Measurements from ENCODE around the gene INPP4B.

Gene INPP4B

GRCh38 chr4:142098900-142099545, 747.1 kb downstream of the INPP4B start:
- H2AFZ ChIP-seq (ENCODE audit: low read depth, low read length), result no peak overlapping the region
- no peak overlapping the region for H3K4me3 ChIP-seq (ENCODE audit: low read length)
- no peaks in the 10 kb centered on the region for H3K9me3 ChIP-seq (ENCODE audit: low read length)
- H3K27me3 ChIP-seq (ENCODE audit: insufficient read depth, low read length), result no peaks in the 10 kb centered on the region
- peaks cover 2% of the 10 kb centered on the region for H3K4me1 ChIP-seq (ENCODE audit: insufficient read depth, low read length)
- H3K36me3 ChIP-seq (ENCODE audit: insufficient read depth, low read length), result no peaks in the 10 kb centered on the region

- H3K9me3 ChIP-seq (ENCODE audit: low read length), result no peaks in the 10 kb centered on the region
- no peaks in the 10 kb centered on the region for H3K27me3 ChIP-seq (ENCODE audit: insufficient read depth, low read length)
- H3K4me3 ChIP-seq (ENCODE audit: low read length), result no peak overlapping the region
- peaks cover 2% of the 10 kb centered on the region for H3K4me1 ChIP-seq (ENCODE audit: insufficient read depth, low read length)
- H2AFZ ChIP-seq (ENCODE audit: low read depth, low read length), result no peak overlapping the region
- H3K36me3 ChIP-seq (ENCODE audit: insufficient read depth, low read length), result no peaks in the 10 kb centered on the region
Observed at GRCh38 chr4:142098380-142098779, 747.7 kb downstream of the INPP4B start.

GRCh38 chr4:142097015-142097414, 749.1 kb downstream of the INPP4B start:
- Histone ChIP-seq H3K36me3 (ENCODE audit: insufficient read depth, low read length) (no peaks in the 10 kb centered on the region), H3K9me3 (ENCODE audit: low read length) (no peaks in the 10 kb centered on the region), H3K4me1 (ENCODE audit: insufficient read depth, low read length) (peaks cover 2% of the 10 kb centered on the region), H3K27me3 (ENCODE audit: insufficient read depth, low read length) (no peaks in the 10 kb centered on the region), H2AFZ (ENCODE audit: low read depth, low read length) (no peak overlapping the region), H3K4me3 (ENCODE audit: low read length) (no peak overlapping the region)

GRCh38 chr4:142095886-142096605, 750.1 kb downstream of the INPP4B start:
- Histone ChIP-seq H3K4me1 (ENCODE audit: insufficient read depth, low read length) (peaks cover 2% of the 10 kb centered on the region), H3K36me3 (ENCODE audit: insufficient read depth, low read length) (no peaks in the 10 kb centered on the region), H3K9me3 (ENCODE audit: low read length) (no peaks in the 10 kb centered on the region), H3K4me3 (ENCODE audit: low read length) (no peak overlapping the region), H3K27me3 (ENCODE audit: insufficient read depth, low read length) (no peaks in the 10 kb centered on the region), H2AFZ (ENCODE audit: low read depth, low read length) (no peak overlapping the region)

- no peaks in the 10 kb centered on the region for H3K9me3 ChIP-seq (ENCODE audit: low read length)
- H3K36me3 ChIP-seq (ENCODE audit: insufficient read depth, low read length), result no peaks in the 10 kb centered on the region
- no peaks in the 10 kb centered on the region for H3K27me3 ChIP-seq (ENCODE audit: insufficient read depth, low read length)
- H3K4me3 ChIP-seq (ENCODE audit: low read length), result no peak overlapping the region
- H3K4me1 ChIP-seq (ENCODE audit: insufficient read depth, low read length), result no peaks in the 10 kb centered on the region
- H2AFZ ChIP-seq (ENCODE audit: low read depth, low read length), result no peak overlapping the region
Observed at GRCh38 chr4:142092941-142093340, 753.2 kb downstream of the INPP4B start.

- Histone ChIP-seq H3K4me1 (ENCODE audit: insufficient read depth, low read length) (no peaks in the 10 kb centered on the region), H3K27me3 (ENCODE audit: insufficient read depth, low read length) (no peaks in the 10 kb centered on the region), H2AFZ (ENCODE audit: low read depth, low read length) (no peak overlapping the region), H3K9me3 (ENCODE audit: low read length) (no peaks in the 10 kb centered on the region), H3K36me3 (ENCODE audit: insufficient read depth, low read length) (no peaks in the 10 kb centered on the region), H3K4me3 (ENCODE audit: low read length) (no peak overlapping the region)
Observed at GRCh38 chr4:142091691-142092182, 754.4 kb downstream of the INPP4B start.

GRCh38 chr4:142091085-142091513, 755.0 kb downstream of the INPP4B start:
- Histone ChIP-seq H3K27me3 (ENCODE audit: insufficient read depth, low read length) (no peaks in the 10 kb centered on the region), H3K36me3 (ENCODE audit: insufficient read depth, low read length) (no peaks in the 10 kb centered on the region), H2AFZ (ENCODE audit: low read depth, low read length) (no peak overlapping the region), H3K9me3 (ENCODE audit: low read length) (no peaks in the 10 kb centered on the region), H3K4me1 (ENCODE audit: insufficient read depth, low read length) (no peaks in the 10 kb centered on the region), H3K4me3 (ENCODE audit: low read length) (no peak overlapping the region)

- Histone ChIP-seq H3K36me3 (ENCODE audit: insufficient read depth, low read length) (no peaks in the 10 kb centered on the region), H3K27me3 (ENCODE audit: insufficient read depth, low read length) (no peaks in the 10 kb centered on the region), H3K9me3 (ENCODE audit: low read length) (no peaks in the 10 kb centered on the region), H3K4me1 (ENCODE audit: insufficient read depth, low read length) (no peaks in the 10 kb centered on the region), H3K4me3 (ENCODE audit: low read length) (no peak overlapping the region), H2AFZ (ENCODE audit: low read depth, low read length) (no peak overlapping the region)
Observed at GRCh38 chr4:142088906-142089305, 757.2 kb downstream of the INPP4B start.

- Histone ChIP-seq H2AFZ (ENCODE audit: low read depth, low read length) (no peak overlapping the region), H3K4me1 (ENCODE audit: insufficient read depth, low read length) (no peaks in the 10 kb centered on the region), H3K9me3 (ENCODE audit: low read length) (no peaks in the 10 kb centered on the region), H3K27me3 (ENCODE audit: insufficient read depth, low read length) (no peaks in the 10 kb centered on the region), H3K4me3 (ENCODE audit: low read length) (no peak overlapping the region), H3K36me3 (ENCODE audit: insufficient read depth, low read length) (no peaks in the 10 kb centered on the region)
Observed at GRCh38 chr4:142085513-142086292, 760.4 kb downstream of the INPP4B start.

- Histone ChIP-seq H3K27me3 (ENCODE audit: insufficient read depth, low read length) (no peaks in the 10 kb centered on the region), H3K4me1 (ENCODE audit: insufficient read depth, low read length) (no peaks in the 10 kb centered on the region), H3K4me3 (ENCODE audit: low read length) (no peak overlapping the region), H3K9me3 (ENCODE audit: low read length) (no peaks in the 10 kb centered on the region), H3K36me3 (ENCODE audit: insufficient read depth, low read length) (no peaks in the 10 kb centered on the region), H2AFZ (ENCODE audit: low read depth, low read length) (no peak overlapping the region)
Observed at GRCh38 chr4:142083264-142083663, 762.8 kb downstream of the INPP4B start.

- Histone ChIP-seq H3K27me3 (ENCODE audit: insufficient read depth, low read length) (no peaks in the 10 kb centered on the region), H3K4me3 (ENCODE audit: low read length) (no peak overlapping the region), H3K9me3 (ENCODE audit: low read length) (no peaks in the 10 kb centered on the region), H3K36me3 (ENCODE audit: insufficient read depth, low read length) (no peaks in the 10 kb centered on the region), H3K4me1 (ENCODE audit: insufficient read depth, low read length) (no peaks in the 10 kb centered on the region), H2AFZ (ENCODE audit: low read depth, low read length) (no peak overlapping the region)
Observed at GRCh38 chr4:142081025-142081424, 765.1 kb downstream of the INPP4B start.

- Histone ChIP-seq H2AFZ (ENCODE audit: low read depth, low read length) (no peak overlapping the region), H3K4me3 (ENCODE audit: low read length) (no peak overlapping the region), H3K9me3 (ENCODE audit: low read length) (no peaks in the 10 kb centered on the region), H3K27me3 (ENCODE audit: insufficient read depth, low read length) (no peaks in the 10 kb centered on the region), H3K4me1 (ENCODE audit: insufficient read depth, low read length) (no peaks in the 10 kb centered on the region), H3K36me3 (ENCODE audit: insufficient read depth, low read length) (no peaks in the 10 kb centered on the region)
Observed at GRCh38 chr4:142079959-142080358, 766.1 kb downstream of the INPP4B start.

- no peaks in the 10 kb centered on the region for H3K4me1 ChIP-seq (ENCODE audit: insufficient read depth, low read length)
Observed at GRCh38 chr4:142077048-142077447, 769.1 kb downstream of the INPP4B start.

More at GRCh38 chr4:142077048-142077447, 769.1 kb downstream of the INPP4B start:
- Histone ChIP-seq H3K27me3 (ENCODE audit: insufficient read depth, low read length) (no peaks in the 10 kb centered on the region), H3K9me3 (ENCODE audit: low read length) (no peaks in the 10 kb centered on the region), H3K4me3 (ENCODE audit: low read length) (no peak overlapping the region), H3K36me3 (ENCODE audit: insufficient read depth, low read length) (no peaks in the 10 kb centered on the region), H2AFZ (ENCODE audit: low read depth, low read length) (no peak overlapping the region)
